Hematopoietic multipotent progenitor cell treated with erythropoietin and hydrocortisone succinate and interleukin-3 and kit ligand, for 8 days (in vitro differentiated cells): ENCODE data around the gene BMP6.

Source experiments
- DNase-seq: peaks from one replicate; pipeline ENCODE4 v3.0.0-alpha.2; 2015

Gene BMP6

DNA sequence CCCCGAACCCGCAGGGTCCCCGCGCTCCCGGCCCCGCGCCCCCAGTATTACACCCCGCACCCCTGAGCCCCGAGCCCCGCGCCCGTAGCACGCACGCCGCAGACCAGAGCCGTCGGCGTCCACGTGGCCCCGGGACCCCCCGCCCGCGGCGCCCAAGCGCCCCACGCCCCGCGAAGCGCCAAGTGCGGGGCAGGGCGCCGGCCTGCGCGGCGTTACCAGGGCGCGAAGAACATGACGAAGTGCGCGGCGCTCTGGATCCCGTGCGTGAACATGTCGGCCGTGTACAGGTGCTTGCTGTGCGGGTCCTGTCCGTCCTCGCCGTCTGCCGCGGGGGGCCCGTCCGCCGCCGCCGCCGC lies 184.4 kb downstream of the BMP6 start:
- no peak for DNase-seq

DNA sequence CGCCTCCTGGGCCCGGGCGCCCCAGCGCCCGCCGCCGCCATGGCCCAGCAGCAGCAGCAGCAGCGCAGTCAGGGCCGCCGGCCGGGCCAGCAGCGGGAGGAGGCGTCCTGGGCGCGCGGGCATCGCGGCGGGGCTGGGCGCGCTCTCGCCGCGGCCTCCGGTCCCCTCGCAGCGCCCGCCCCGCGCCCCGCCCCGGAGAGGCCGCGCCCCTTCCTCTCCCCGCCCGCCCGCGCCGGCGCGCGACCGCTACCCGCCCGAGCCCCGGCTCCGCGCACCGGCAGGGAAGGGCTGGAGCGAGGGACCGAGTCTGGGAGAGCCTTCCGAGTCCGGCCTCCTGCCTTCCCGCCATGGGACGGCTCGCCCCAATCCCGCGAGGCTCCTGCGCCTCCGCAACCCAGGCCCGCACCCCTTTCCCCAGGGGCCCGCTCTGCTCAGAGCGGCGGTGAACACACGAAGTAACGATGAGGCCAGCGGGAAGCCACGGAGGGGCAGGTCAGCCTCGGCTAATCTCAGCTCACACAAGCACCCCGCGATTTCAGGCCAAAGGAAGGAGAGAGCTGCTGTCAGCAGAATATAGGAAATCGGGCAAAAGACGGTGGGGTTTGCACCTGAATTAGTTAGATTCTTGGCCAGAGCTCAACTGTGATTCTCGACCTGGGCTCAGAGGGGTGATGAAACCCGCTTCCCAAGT lies 184.9 kb downstream of the BMP6 start, which contains the start of gene TXNDC5:
Gene TXNDC5, minus strand, starts transcription at position 135 of the 691 bp plus-strand sequence. Its CDS starts 12 bp downstream, at position 123.
- DNase-seq: peak; percentile 68

DNA sequence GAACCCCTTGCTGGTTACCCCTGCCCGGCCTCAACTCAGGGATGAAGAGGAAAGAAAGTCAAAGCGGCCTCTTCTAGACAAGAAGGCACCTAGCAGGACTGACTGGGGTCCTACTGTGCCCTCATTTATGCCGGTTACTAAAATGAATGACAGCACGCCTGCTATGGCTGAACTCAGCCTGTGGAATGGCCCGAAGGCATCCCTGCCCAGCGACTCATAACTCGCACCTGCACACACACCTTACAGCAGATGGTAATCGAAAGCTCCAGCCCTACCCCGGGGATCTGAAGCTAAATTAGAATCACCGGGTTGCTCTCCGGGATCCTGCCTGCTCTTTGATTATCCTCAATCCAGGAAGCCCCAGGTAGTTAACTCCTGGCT lies 185.4 kb downstream of the BMP6 start:
- no peak for DNase-seq

DNA sequence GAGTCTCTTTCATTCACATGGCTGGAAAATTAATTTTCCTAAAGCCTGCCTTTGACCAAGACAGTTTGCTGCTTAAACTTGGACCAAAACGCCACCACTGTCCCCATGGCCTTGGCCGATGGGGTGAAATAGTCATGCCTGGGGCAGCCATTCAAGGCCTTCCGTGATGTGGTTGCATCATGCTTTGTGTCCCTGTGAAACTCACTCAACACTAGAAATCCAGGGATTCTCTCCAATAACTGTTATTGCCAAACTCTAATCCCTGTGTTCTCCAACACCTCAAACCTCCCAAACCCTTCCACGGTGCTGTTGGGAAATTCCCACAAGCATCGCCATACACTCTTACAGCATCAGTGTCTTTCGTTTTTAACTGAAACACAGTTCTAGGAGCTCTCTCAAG lies 186.1 kb downstream of the BMP6 start:
- DNase-seq: no peak

DNA sequence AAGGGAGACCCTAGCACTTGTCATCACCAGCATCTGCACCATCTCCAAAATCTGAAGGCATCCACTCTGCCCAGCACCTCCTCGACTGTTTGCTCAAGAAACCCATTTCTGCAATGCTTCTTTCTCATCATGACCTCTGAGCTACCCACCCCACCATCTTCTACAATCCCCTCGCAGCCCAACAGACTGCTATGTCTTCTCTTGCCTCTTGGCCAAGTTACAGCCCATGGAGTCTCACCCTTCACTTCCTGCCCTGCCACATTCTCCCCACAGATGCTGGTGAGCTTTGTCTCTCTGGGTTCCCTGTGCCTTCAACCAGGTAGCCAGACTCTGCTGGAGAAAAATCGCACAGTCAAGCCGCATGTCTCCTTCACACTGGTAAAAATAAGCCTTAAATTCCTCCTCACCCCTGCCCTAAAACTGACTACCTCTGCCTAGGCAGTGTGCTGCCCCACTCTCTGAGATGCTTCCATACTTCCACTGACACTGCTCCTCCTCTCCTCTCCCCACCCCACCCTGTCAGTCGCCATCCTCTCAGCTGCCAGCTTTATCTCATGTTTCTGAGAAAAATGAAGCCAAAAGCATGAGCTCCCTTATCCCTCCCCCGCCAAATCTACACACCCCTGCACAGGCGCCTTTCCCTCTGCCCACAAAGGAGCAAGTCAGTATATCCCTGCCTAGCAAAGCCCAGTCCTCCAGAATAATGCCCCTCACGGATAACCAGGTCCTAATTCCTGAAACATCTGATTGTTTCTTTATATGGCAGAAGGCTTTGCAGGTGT lies 187.0 kb downstream of the BMP6 start:
- peak; percentile 90 for DNase-seq

DNA sequence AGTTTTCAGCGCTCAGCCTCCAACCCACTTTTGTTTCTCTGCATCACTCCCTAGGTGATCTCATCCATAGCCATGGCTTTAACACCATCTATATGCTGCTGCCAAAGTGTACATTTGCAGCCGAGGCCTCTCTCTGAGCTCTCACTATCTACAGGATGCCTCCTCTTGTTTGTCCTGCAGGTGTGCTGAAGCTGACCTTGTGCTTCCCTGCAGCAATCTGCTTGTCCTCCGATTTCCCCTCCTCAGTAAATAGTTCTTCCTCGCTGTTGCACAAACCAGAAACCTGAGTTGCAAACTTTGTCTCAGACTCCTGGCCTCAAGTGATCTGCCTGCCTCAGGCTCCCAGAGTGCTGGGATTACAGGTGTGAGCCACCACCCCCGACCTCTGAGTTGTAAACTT lies 188.4 kb downstream of the BMP6 start:
- DNase-seq: no peak

DNA sequence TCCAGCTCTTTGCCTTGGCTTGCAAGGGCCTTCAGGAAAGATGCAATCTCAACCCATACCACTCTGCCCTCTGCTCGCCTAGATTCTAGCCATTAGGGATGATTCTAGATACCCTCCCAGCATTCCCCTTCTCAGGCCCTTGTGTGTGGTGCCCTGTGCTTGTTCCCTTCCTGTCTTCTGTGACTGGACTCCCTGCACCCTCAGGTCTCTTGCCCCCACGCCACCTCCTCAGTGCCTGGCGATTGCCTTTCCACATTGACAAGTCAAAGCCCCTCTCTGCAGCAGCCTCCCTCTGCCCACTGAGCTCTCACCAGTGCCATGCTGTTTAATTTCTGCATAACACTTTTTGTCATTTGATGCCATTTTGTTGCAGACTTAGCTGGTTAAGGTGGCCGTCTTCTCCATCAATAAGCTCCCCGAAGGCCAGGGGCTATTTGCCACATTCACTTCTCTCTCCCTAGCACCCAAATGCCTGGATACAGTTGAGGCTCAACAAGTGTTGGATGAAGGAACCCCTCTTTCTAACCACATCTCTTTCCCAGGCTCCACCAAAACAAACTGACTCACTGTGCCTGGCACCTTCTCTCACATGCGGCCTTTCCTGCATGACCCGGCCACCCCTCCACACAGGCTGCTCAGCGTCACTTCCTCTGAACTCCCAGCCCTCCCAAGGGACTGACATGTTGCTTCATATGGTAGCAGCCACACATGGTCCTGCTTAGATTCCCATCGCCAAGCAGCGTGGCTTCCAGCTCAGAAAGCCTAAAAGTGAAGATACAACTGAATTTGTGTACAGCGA lies 189.3 kb downstream of the BMP6 start:
- peak; percentile 35 for DNase-seq

DNA sequence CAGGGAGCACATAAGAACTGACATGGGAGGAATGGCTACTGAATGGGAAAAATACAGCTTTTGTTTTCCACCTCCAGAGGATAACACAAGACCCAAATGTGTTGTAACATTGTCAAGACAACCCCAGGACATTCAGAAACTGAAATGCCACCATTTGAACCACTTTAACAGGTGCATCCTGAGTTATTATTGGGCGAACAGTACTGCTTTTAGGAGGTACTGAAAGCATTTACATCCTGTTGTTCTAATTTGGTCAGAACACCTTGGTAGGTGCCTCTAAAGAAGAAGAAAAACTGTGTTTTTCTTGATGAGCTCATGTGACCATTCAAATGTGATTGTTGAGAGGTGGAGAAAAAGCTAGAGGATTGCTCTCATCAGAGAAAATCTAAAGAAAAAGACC lies 191.1 kb downstream of the BMP6 start:
- no peak for DNase-seq

DNA sequence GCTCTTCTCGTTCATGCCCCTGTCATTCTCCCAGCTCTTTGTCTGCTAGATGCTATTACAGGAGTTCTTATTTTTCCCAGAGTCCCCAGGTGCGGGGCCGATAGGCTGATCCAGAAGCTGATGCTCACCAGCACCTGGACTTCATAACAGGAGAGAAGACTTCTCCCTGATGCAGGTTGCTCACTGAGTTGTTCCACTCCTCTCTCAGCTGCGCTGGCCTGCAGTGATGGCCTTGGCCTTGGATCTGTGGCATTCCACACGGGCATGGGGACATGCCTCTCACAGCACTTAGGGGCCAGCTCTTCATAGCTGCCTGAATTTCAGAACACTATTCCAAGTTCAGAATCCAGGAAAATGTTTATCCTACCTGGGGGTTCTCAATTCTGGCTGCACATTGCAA lies 191.8 kb downstream of the BMP6 start:
- no peak for DNase-seq

DNA sequence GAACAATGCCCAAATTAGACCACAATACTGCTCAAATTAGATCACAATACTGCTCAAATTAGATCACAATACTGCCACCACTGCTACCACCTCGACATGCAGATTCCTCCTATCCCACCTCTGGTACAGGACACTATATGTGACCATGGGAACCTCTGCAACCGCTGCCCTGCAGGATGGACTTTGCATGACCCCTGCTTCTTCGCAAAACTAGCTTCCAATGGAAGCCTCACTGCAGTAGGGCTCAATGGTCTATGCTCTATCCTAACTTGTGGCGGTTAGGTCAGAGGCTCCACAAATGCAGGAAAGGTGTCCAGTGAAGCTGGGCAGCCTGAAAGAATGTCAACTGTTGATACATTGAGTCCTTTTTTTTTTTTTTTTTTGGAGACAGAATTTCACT lies 192.5 kb downstream of the BMP6 start:
- no peak for DNase-seq

DNA sequence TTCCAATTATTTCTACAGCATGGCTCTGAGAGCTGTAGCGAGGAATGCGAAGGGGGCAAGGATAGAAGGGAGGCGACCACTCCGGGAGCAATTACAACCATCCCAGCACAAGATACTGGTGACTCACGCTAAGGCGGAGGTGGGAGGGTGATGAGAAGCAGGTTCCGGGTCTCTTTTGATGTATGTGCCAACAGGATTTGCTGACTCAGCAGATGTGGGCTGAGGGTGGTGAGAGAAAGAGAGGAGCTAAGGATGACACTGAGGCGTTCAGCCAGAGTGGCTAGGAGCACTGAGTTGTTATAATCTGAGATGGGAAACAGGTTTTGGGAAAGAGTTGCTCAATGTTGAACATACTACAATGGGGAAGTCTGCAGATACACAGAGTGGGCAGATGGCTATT lies 194.0 kb downstream of the BMP6 start:
- DNase-seq: peak; percentile 58

DNA sequence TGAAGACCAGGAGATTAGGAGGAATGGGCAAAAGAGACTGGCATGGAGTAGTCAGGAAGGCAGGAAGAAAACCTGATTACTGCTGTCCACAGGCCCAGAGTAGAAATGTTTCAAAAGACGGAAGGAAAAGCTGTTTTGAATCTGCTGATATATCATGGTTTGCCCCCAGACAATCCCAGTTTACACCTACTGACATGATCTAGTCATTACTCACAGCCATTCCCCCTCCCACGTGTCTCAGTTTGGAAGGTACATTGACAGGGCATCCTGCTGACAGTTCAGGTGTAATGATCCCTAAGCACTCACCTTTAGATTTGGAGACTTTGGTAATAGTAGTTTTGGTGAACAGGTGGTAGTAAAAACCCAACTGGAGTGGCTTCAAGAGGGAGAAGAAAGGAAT lies 194.5 kb downstream of the BMP6 start:
- no peak for DNase-seq

DNA sequence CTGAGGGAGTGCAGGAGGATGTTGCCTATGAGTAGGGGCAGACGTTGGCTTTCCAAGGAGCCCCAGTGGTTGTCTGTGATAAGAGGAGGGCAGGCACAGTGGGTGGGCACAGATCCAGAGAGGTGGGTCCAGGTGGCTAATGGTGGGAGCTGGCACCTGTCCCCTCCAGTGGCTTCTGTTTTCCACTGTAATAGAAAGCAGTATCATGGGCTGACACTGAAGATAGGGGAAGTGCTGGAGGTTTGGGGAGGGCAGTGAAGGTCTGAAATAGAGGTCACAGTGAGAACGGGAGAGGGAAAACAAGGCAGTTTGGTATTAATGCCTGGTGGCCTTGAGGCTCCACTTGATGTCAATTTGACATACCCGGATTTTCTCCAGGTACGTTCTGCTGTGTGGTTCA lies 195.1 kb downstream of the BMP6 start:
- DNase-seq: peak; percentile 60

DNA sequence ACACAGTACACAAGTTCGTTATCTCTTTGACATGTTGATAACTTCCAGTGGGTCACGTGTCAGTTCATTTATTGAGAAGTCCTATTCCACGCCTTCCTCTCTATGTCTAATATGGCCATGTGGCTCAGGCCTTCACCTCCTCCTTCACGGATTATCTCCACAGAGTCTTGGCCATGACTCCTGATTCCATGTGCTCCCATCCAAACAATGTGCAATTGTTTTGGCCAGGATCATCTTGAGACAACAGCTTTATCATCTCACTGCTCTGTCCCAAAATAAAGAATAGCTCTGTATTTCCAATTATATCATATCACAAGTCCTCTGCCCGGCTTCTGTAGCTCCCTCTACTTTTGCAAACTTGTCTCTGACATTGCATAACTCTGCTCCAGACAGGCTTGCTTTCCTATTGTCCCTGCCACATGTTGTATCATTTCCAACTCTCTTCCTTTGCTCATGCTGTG lies 195.8 kb downstream of the BMP6 start:
- peak; percentile 47 for DNase-seq

DNA sequence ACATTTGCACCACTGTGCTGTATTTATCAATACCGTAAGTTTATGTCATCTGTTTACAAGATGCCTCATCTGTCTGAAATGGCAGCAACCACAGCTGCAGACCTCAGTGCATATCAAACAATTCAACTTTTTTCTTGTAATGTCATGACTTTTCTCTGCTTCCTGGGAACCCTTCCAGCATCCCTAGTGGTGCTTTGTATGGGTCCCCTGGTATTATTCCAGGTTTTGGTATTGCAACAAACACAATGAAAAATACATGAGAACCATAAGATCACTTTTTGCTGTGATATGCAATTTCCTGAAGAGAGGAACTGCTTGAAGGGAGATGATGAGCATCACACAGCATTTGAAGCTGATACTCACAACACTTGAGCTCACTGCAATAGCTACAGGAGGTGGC lies 196.7 kb downstream of the BMP6 start:
- no peak for DNase-seq

DNA sequence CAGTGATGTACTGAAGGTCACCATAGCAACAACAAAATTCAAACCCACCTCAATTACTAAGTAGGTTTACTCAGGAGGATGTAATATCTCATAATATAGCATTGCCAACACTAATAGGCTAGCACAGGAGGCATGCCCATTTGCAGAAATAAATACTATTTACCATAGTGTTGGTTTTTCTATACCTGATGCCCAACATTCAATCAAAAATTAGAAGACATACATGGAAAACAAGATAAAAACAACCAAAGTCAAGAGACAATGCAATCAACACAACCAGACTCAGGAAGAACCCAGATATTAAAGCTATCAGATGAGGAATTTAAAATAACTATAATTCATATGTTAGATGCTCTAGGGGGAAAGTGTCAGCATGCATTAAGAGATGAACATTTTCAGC lies 199.0 kb downstream of the BMP6 start:
- no peak for DNase-seq
